HepG2 (cell line): ENCODE results near the gene LHFPL2. TPM values are rescaled to one million over a fixed set of nuclear protein-coding genes. Genes with fewer than 3 reads are reported as not detected.

Experiments
- FOXA3 ChIP-seq: IDR thresholded peaks from 2 replicates; pipeline ENCODE4 v1.6.1; 2016; ENCODE audit warnings: missing genetic modification reagents, missing compliant biosample characterization
- FOXP1 ChIP-seq, 2 experiments: fragments of 450-650 bp in 1 of 2; IDR thresholded peaks; 2 replicates each; pipeline ENCODE4 v1.6.1; 2017 to 2018; ENCODE audit warnings: antibody characterized with exemption in 1 of 2
- JDP2 ChIP-seq: sonication (generic); formaldehyde crosslinking; IDR thresholded peaks from 2 replicates; pipeline ENCODE4 v1.8.1; 2022; ENCODE audit warnings: missing genetic modification reagents, borderline replicate concordance
- JUN ChIP-seq: sonication (generic); formaldehyde crosslinking; IDR thresholded peaks from 2 replicates; pipeline ENCODE4 v1.4.0; 2020; ENCODE audit warnings: mild to moderate bottlenecking, missing genetic modification reagents
- KDM3A ChIP-seq: IDR thresholded peaks from 2 replicates; pipeline ENCODE4 v1.6.1; 2018; ENCODE audit warnings: low read depth, missing compliant biosample characterization
- KLF15 ChIP-seq: sonication (generic); formaldehyde crosslinking; IDR thresholded peaks from 2 replicates; pipeline ENCODE4 v1.8.1; 2023; ENCODE audit warnings: borderline replicate concordance, mild to moderate bottlenecking, inconsistent platforms, missing genetic modification reagents, mixed read lengths
- MTF1 ChIP-seq: sonication (generic); formaldehyde crosslinking; IDR thresholded peaks from 2 replicates; pipeline ENCODE4 v1.5.0; 2020; ENCODE audit warnings: missing genetic modification reagents
- MXD1 ChIP-seq: sonication (generic); formaldehyde crosslinking; IDR thresholded peaks from 2 replicates; pipeline ENCODE4 v1.4.0; 2020; ENCODE audit warnings: mild to moderate bottlenecking, missing genetic modification reagents
- MXI1 ChIP-seq: IDR thresholded peaks from 3 replicates; pipeline ENCODE4 v1.6.1; 2012; ENCODE audit warnings: low read depth, low read length, inconsistent platforms, borderline replicate concordance
- MYNN ChIP-seq: sonication (generic); formaldehyde crosslinking; IDR thresholded peaks from 2 replicates; pipeline ENCODE4 v1.4.0; 2020; ENCODE audit warnings: mild to moderate bottlenecking, low read depth, missing genetic modification reagents
- NFATC3 ChIP-seq: sonication (generic); formaldehyde crosslinking; IDR thresholded peaks from 2 replicates; pipeline ENCODE4 v1.5.1; 2020; ENCODE audit warnings: mild to moderate bottlenecking, missing genetic modification reagents
- NFYC ChIP-seq: IDR thresholded peaks from 2 replicates; pipeline ENCODE4 v1.6.1; 2016; ENCODE audit warnings: missing genetic modification reagents, missing compliant biosample characterization
- NR2F6 ChIP-seq, 2 experiments: IDR thresholded peaks; 2 replicates each; pipeline ENCODE4 v1.6.1; 2016; ENCODE audit warnings: antibody characterized with exemption in 1 of 2, mild to moderate bottlenecking in 1 of 2
- PAWR ChIP-seq: sonication (generic); formaldehyde crosslinking; IDR thresholded peaks from 2 replicates; pipeline ENCODE4 v1.4.0; 2020; ENCODE audit warnings: missing genetic modification reagents, mild to moderate bottlenecking, borderline replicate concordance
- PAXIP1 ChIP-seq: sonication (generic); formaldehyde crosslinking; conservative IDR thresholded peaks from 2 replicates; pipeline ENCODE4 v1.4.0; 2020; ENCODE audit warnings: mild to moderate bottlenecking, missing genetic modification reagents, moderate library complexity
- PCBP1 ChIP-seq: fragments of 200-400 bp; formaldehyde crosslinking; IDR thresholded peaks from 2 replicates; pipeline ENCODE4 v1.6.1; 2017; ENCODE audit warnings: mild to moderate bottlenecking, low read depth, low read length, borderline replicate concordance
- RXRB ChIP-seq: IDR thresholded peaks from 2 replicates; pipeline ENCODE4 v1.6.1; 2016; ENCODE audit warnings: borderline replicate concordance, missing genetic modification reagents, missing compliant biosample characterization
- SNAPC2 ChIP-seq: sonication (generic); formaldehyde crosslinking; IDR thresholded peaks from 2 replicates; pipeline ENCODE4 v1.8.1; 2022; ENCODE audit warnings: mild to moderate bottlenecking, missing genetic modification reagents
- THRA ChIP-seq: sonication (generic); formaldehyde crosslinking; IDR thresholded peaks from 2 replicates; pipeline ENCODE4 v1.4.0; 2020; ENCODE audit warnings: missing genetic modification reagents, borderline replicate concordance
- TOPORS ChIP-seq: sonication (generic); formaldehyde crosslinking; IDR thresholded peaks from 2 replicates; pipeline ENCODE4 v1.8.0; 2023; ENCODE audit warnings: mild to moderate bottlenecking, missing genetic modification reagents
- ZBTB20 ChIP-seq: sonication (generic); formaldehyde crosslinking; IDR thresholded peaks from 2 replicates; pipeline ENCODE4 v1.8.1; 2023; ENCODE audit warnings: missing genetic modification reagents, low read depth, mild to moderate bottlenecking, borderline replicate concordance
- ZNF296 ChIP-seq: sonication (generic); formaldehyde crosslinking; conservative IDR thresholded peaks from 2 replicates; pipeline ENCODE4 v1.5.0; 2020; ENCODE audit warnings: mild to moderate bottlenecking, missing genetic modification reagents
- ZNF343 ChIP-seq: sonication (generic); formaldehyde crosslinking; IDR thresholded peaks from 2 replicates; pipeline ENCODE4 v1.4.0; 2020; ENCODE audit warnings: mild to moderate bottlenecking, missing genetic modification reagents
- ZNF530 ChIP-seq: sonication (generic); formaldehyde crosslinking; IDR thresholded peaks from 2 replicates; pipeline ENCODE4 v1.5.0; 2020; ENCODE audit warnings: low read depth, mild to moderate bottlenecking, missing genetic modification reagents
- ZNF605 ChIP-seq: sonication (generic); formaldehyde crosslinking; IDR thresholded peaks from 2 replicates; pipeline ENCODE4 v1.8.0; 2022; ENCODE audit warnings: mild to moderate bottlenecking, missing genetic modification reagents
- ZSCAN22 ChIP-seq: sonication (generic); formaldehyde crosslinking; IDR thresholded peaks from 2 replicates; pipeline ENCODE4 v1.4.0; 2020; ENCODE audit warnings: mild to moderate bottlenecking, missing genetic modification reagents
- polyA plus RNA-seq, 8 experiments: library from polyadenylated mRNA; depleted of rRNA in 3 of 8; stranded (reverse) in 7 of 8; unstranded in 1 of 8; fragments of >200 nt; fragmentation: Illumina TruSeq in 4 of 8; extraction: Trizol in 4 of 8; gene quantifications; 2 replicates each; pipeline versions ENCODE4 v1.2.1 to v1.2.3, GENCODE V29; 2011 to 2016; ENCODE audit warnings: low read depth in 4 of 8, missing spikeins in 1 of 8, mixed read lengths in 1 of 8; ENCODE audit not compliant: insufficient read depth in 1 of 8
- total RNA-seq, 5 experiments: library from RNA; depleted of rRNA; stranded (reverse); fragments of >200 nt; fragmentation: Illumina TruSeq; extraction: Trizol; gene quantifications; 2 replicates each; pipeline ENCODE4 v1.2.3, GENCODE V29; 2016; ENCODE audit warnings: low read depth in 1 of 5

Gene LHFPL2
- total and polyA plus RNA-seq, 2 of the 13 experiments (the other 11 are each of a cell fraction or from before 2014, with no cell fraction given) = 6.0 to 20.0 TPM

DNA sequence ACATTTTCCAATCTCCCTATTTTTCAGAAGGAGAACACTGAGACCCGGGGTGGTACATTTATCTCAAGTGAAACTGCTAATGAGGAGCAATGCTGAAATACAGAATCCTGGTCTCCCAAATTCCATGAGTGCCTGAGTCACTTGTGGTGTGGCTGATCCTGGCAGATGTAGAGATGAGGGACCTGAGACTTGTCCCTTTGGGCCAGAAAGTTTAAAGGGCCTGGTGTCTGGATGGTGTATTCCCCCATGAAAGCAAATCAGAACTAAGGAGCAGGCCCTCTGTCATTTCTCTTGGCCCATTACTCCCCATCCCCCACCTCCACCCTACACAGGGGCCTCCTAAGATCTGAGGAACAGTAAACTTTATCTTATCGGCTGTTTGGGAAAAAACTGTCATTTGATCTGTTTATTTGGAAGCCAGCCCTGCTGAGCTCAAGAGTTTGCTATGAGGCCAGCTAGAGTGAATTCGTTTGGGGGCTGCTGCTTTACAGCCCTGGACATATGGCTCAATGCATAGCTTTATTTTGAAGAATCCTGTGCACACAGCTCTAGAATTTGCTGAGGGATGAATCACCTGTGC, 140.3 kb downstream of the LHFPL2 start (continued):
- TF ChIP-seq FOXP1 (IDR thresholded peaks at IDR 0.05) = no peak
- peak; percentile 57; the same call in 1 of the 2 replicates for TF ChIP-seq FOXP1 (CRISPR knock-in tag; IDR thresholded peaks at IDR 0.05)
- TF ChIP-seq SNAPC2 (CRISPR knock-in tag) = no peak
- no peak for TF ChIP-seq NR2F6 (IDR thresholded peaks at IDR 0.05)
- no peak for TF ChIP-seq NR2F6 (CRISPR knock-in tag; IDR thresholded peaks at IDR 0.05)
- no peak for TF ChIP-seq RXRB (CRISPR knock-in tag)
- TF ChIP-seq ZNF343 (CRISPR knock-in tag) = no peak
- no peak for TF ChIP-seq PCBP1
- no peak for TF ChIP-seq ZNF296 (CRISPR knock-in tag)
- TF ChIP-seq TOPORS (CRISPR knock-in tag) = no peak
- TF ChIP-seq THRA (CRISPR knock-in tag) = no peak
- TF ChIP-seq PAXIP1 = peak; percentile 82
- TF ChIP-seq KLF15 (CRISPR knock-in tag) = no peak
- TF ChIP-seq FOXA3 (CRISPR knock-in tag) = peak; percentile 19; the same call in 1 of the 2 replicates
- TF ChIP-seq JDP2 (CRISPR knock-in tag) = no peak
- TF ChIP-seq NFYC = no peak
- TF ChIP-seq KDM3A (CRISPR knock-in tag) = no peak
- TF ChIP-seq ZNF530 (CRISPR knock-in tag) = no peak
- no peak for TF ChIP-seq MXI1
- TF ChIP-seq MTF1 (CRISPR knock-in tag) = no peak
- TF ChIP-seq NFATC3 (CRISPR knock-in tag) = no peak
- no peak for TF ChIP-seq MYNN
- 0 out of 2 replicates have a peak, but pooled peaks have one; percentile 32 for TF ChIP-seq JUN (CRISPR knock-in tag)
- no peak for TF ChIP-seq MXD1 (CRISPR knock-in tag)
- TF ChIP-seq ZSCAN22 = no peak
- TF ChIP-seq PAWR (CRISPR knock-in tag) = no peak
- TF ChIP-seq ZBTB20 (CRISPR knock-in tag) = peak; percentile 94; the same call in 1 of the 2 replicates
- 0 out of 2 replicates have a peak, but pooled peaks have one; percentile 21 for TF ChIP-seq ZNF605
